ENCODE data around the gene SULF2. TPM values are rescaled to one million over a fixed set of nuclear protein-coding genes. Genes with fewer than 3 reads are reported as not detected.

SULF2 gene
- total and polyA plus RNA-seq, 4 donors, result 8.1 to 25.4 (median 12.0) TPM

DNA sequence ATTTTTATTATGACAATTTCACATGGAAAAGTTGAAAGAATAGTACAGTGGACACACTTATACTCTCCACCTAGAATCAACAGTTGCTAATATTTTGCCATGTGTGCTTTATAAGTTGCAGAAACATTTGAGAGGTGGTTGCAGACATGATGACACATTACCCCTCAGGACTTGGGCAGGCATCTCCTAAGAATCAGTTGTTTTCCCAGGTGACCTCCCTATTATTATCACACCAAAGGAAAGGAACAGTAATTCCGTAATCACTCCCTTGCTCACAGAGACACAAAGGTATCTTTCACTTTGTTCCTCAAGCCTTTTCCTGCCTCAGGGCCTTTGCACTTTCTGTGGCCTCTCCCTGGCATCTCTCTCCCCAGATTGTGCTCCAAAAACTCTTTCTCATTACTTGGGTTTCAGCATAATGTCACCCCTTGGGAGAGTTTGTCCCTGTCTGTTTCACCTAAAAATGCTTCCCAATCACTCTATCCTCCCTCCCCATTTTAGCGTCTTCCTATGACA lies 5.9 kb upstream of the SULF2 start:
- Histone ChIP-seq H3K9ac (ENCODE audit: low read depth in 1 of 2, low read length in 2 of 2) (no peak overlapping the region), H3K9me3 (ENCODE audit: control insufficient read depth in 4 of 4, low read length in 3 of 4) (no peaks in the 10 kb centered on the region), H3K4me3 (ENCODE audit: low read depth in 1 of 3, low read length in 3 of 3) (no peak overlapping the region), H3K4me1 (ENCODE audit: control insufficient read depth in 4 of 4, insufficient read depth in 4 of 4, low read length in 3 of 4) (peaks cover 0 to 7% (median 3%) of the 10 kb centered on the region in 4 donors), H3K27ac (ENCODE audit: low read depth in 1 of 2, low read length in 2 of 2) (no peak overlapping the region), H3K36me3 (ENCODE audit: control insufficient read depth in 4 of 4, insufficient read depth in 3 of 4, low read depth in 1 of 4, low read length in 3 of 4) (no peaks in the 10 kb centered on the region), H3K27me3 (ENCODE audit: control insufficient read depth in 4 of 4, insufficient read depth in 4 of 4, low read length in 3 of 4) (no peaks in the 10 kb centered on the region)
- no peak for DNase-seq (ENCODE audit: low spot score)
- TF ChIP-seq EGR1 (IDR thresholded peaks at IDR 0.05; ENCODE audit: low read depth in 2 of 2), result no peak
- no peak for TF ChIP-seq HNF4G (IDR thresholded peaks at IDR 0.05)
- TF ChIP-seq FOXA1 (IDR thresholded peaks at IDR 0.05), result no peak
- no peak for TF ChIP-seq SP1 (IDR thresholded peaks at IDR 0.05)
- no peak for TF ChIP-seq CTCF (IDR thresholded peaks at IDR 0.05; ENCODE audit: low read depth, low read length, missing input control)
- TF ChIP-seq JUND (IDR thresholded peaks at IDR 0.05), result no peak
- no peak for TF ChIP-seq RAD21 (IDR thresholded peaks at IDR 0.05)
- TF ChIP-seq GABPA (IDR thresholded peaks at IDR 0.05 in 1 of 2, conservative IDR thresholded peaks at IDR 0.05 in 1 of 2), result no peak
- no peak for TF ChIP-seq NR2F2 (IDR thresholded peaks at IDR 0.05)
- TF ChIP-seq YY1 (IDR thresholded peaks at IDR 0.05), result no peak
- TF ChIP-seq TAF1 (conservative IDR thresholded peaks at IDR 0.05), result no peak
- no peak for TF ChIP-seq ATF3 (IDR thresholded peaks at IDR 0.05)
- TF ChIP-seq MAX (IDR thresholded peaks at IDR 0.05), result no peak
- no peak for TF ChIP-seq RXRA (IDR thresholded peaks at IDR 0.05)
- TF ChIP-seq ZBTB33 (IDR thresholded peaks at IDR 0.05), result no peak
- WGBS, result 95% methylated on average over 2 of the region's 2 CpGs

DNA sequence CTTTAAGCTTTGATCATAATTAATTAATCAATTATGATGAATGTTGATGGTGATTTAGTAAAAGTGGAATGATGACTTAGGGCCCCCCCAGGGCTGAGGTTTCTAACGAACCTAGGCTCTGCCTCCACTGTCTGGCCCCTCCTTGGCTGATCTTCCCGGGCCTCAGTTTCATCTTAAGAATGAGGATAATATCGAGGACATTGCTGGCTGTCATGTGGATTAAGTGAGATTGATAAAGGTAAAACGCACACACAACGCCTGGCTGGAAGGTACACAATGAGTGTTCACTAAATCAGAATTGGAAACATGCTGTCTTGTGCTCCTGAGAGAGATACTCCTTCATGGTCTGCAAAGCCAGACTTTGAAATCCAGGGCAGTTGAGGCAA lies 5.3 kb upstream of the SULF2 start:
- no peak overlapping the region for H3K9ac ChIP-seq (ENCODE audit: low read depth in 1 of 2, low read length in 2 of 2)
- H3K27ac ChIP-seq (ENCODE audit: low read depth in 1 of 2, low read length in 2 of 2), result no peak overlapping the region
- no peaks in the 10 kb centered on the region for H3K27me3 ChIP-seq (ENCODE audit: control insufficient read depth in 4 of 4, insufficient read depth in 4 of 4, low read length in 3 of 4)
- 82% methylated on average over 5 of the region's 5 CpGs for WGBS
- DNase-seq (ENCODE audit: low spot score), result no peak
- H3K4me1 ChIP-seq (ENCODE audit: control insufficient read depth in 4 of 4, insufficient read depth in 4 of 4, low read length in 3 of 4), result peaks cover 0 to 12% (median 7%) of the 10 kb centered on the region in 4 donors
- no peak overlapping the region for H3K4me3 ChIP-seq (ENCODE audit: low read depth in 1 of 3, low read length in 3 of 3)
- H3K36me3 ChIP-seq (ENCODE audit: control insufficient read depth in 4 of 4, insufficient read depth in 3 of 4, low read depth in 1 of 4, low read length in 3 of 4), result no peaks in the 10 kb centered on the region
- TF ChIP-seq MAX (IDR thresholded peaks at IDR 0.05) (no peak), RXRA (IDR thresholded peaks at IDR 0.05) (no peak), HNF4A (conservative IDR thresholded peaks at IDR 0.05) (no peak), CTCF (IDR thresholded peaks at IDR 0.05; ENCODE audit: low read depth, low read length, missing input control) (no peak)
- H3K9me3 ChIP-seq (ENCODE audit: control insufficient read depth in 4 of 4, low read length in 3 of 4), result no peaks in the 10 kb centered on the region
